GM18858 (cell line): ENCODE data around the gene AMIGO2.
A peak's percentile ranks its signal among the peaks of the same experiment; 100 is the strongest.

Experiments
- ATAC-seq: cut with Tn5 transposase; IDR thresholded peaks from one replicate; pipeline ENCODE4 v1.9.1; 2021; ENCODE audit not compliant: unreplicated experiment

AMIGO2 gene

GRCh38 chr12:47038270-47038748 lies 41.5 kb downstream of the AMIGO2 start:
- no peak for ATAC-seq

GRCh38 chr12:47035484-47035883 lies 44.3 kb downstream of the AMIGO2 start:
- no peak for ATAC-seq

GRCh38 chr12:47034661-47035060 lies 45.1 kb downstream of the AMIGO2 start:
- no peak for ATAC-seq

GRCh38 chr12:47033789-47034555 lies 45.8 kb downstream of the AMIGO2 start:
- no peak for ATAC-seq

GRCh38 chr12:47033081-47033480 lies 46.7 kb downstream of the AMIGO2 start:
- no peak for ATAC-seq

- peak; percentile 47 for ATAC-seq
These were observed 47.1 kb downstream of the AMIGO2 start for GRCh38 chr12:47032644-47033043.

- no peak for ATAC-seq
These were observed 49.9 kb downstream of the AMIGO2 start for GRCh38 chr12:47029903-47030302.

- ATAC-seq, result no peak
These were observed 50.6 kb downstream of the AMIGO2 start for GRCh38 chr12:47028981-47029708.

GRCh38 chr12:47028186-47028585 lies 51.6 kb downstream of the AMIGO2 start:
- no peak for ATAC-seq
